ENCODE measurements around the gene KLRK1.

The KLRK1 gene

GRCh38 chr12:10404798-10405197 is 15.0 kb upstream of the KLRK1 start:
- ChIA-PET POLR2A (no interaction called here), CTCF (no interaction called here)
- H3K4me3 ChIP-seq (ENCODE audit: low read depth, low read length), result no peak overlapping the region
- H3K36me3 ChIP-seq (ENCODE audit: control insufficient read depth in 2 of 2, insufficient read depth in 1 of 2, low read length in 2 of 2), result no peaks in the 10 kb centered on the region
- no peaks in the 10 kb centered on the region for H3K9me3 ChIP-seq (ENCODE audit: control insufficient read depth, insufficient read depth, low read depth, low read length)
- peaks cover 5% of the 10 kb centered on the region; the same call in 1 of the 2 replicates for H3K4me1 ChIP-seq (ENCODE audit: control insufficient read depth, insufficient read depth, low read length)
- no peak overlapping the region for H3K27ac ChIP-seq (ENCODE audit: extremely low read depth, low read depth, low read length)
- no peak for TF ChIP-seq ZNF398 (tag by site-specific recombination; IDR thresholded peaks at IDR 0.05)
- no peak for TF ChIP-seq ZNF664 (tag by site-specific recombination; IDR thresholded peaks at IDR 0.05)
- TF ChIP-seq ZNF404 (tag by site-specific recombination; IDR thresholded peaks at IDR 0.05), result no peak
- TF ChIP-seq SETDB1 (IDR thresholded peaks at IDR 0.05; ENCODE audit: insufficient read length, low read length), result peak; percentile 59
- no peak for TF ChIP-seq ZNF558 (tag by site-specific recombination; IDR thresholded peaks at IDR 0.05)
- TF ChIP-seq ZBTB21 (tag by site-specific recombination; IDR thresholded peaks at IDR 0.05), result no peak
- 0 out of 2 replicates have a peak, but pooled peaks have one; percentile 58 for TF ChIP-seq ZNF280D (tag by site-specific recombination; IDR thresholded peaks at IDR 0.05)
- TF ChIP-seq ZBTB20 (tag by site-specific recombination; IDR thresholded peaks at IDR 0.05), result no peak
- TF ChIP-seq ZNF555 (tag by site-specific recombination; conservative IDR thresholded peaks at IDR 0.05), result no peak
- TF ChIP-seq MZF1 (tag by site-specific recombination; IDR thresholded peaks at IDR 0.05; ENCODE audit: borderline replicate concordance), result no peak
- TF ChIP-seq ZNF639 (tag by site-specific recombination; IDR thresholded peaks at IDR 0.05), result no peak
- no peak for TF ChIP-seq ZNF626 (tag by site-specific recombination; IDR thresholded peaks at IDR 0.05)
- no peak for TF ChIP-seq ZNF701 (tag by site-specific recombination; IDR thresholded peaks at IDR 0.05)

GRCh38 chr12:10400829-10401228 is 11.0 kb upstream of the KLRK1 start:
- Histone ChIP-seq H3K4me1 (ENCODE audit: control insufficient read depth, insufficient read depth, low read length) (no peaks in the 10 kb centered on the region), H3K9me3 (ENCODE audit: control insufficient read depth, insufficient read depth, low read depth, low read length) (no peaks in the 10 kb centered on the region), H3K36me3 (ENCODE audit: control insufficient read depth in 2 of 2, insufficient read depth in 1 of 2, low read length in 2 of 2) (no peaks in the 10 kb centered on the region), H3K4me3 (ENCODE audit: low read depth, low read length) (no peak overlapping the region), H3K27ac (ENCODE audit: extremely low read depth, low read depth, low read length) (no peak overlapping the region)
- POLR2A ChIA-PET, result no interaction called here
- CTCF ChIA-PET, result no interaction called here
- no peak for TF ChIP-seq ZNF701 (tag by site-specific recombination; IDR thresholded peaks at IDR 0.05)
- TF ChIP-seq ZNF518A (tag by site-specific recombination; conservative IDR thresholded peaks at IDR 0.05; ENCODE audit: low read depth), result no peak
- TF ChIP-seq ZNF280D (tag by site-specific recombination; IDR thresholded peaks at IDR 0.05), result no peak
- TF ChIP-seq ELK4 (IDR thresholded peaks at IDR 0.05; ENCODE audit: borderline replicate concordance, low read depth, low read length), result no peak
- no peak for TF ChIP-seq PATZ1 (tag by site-specific recombination; IDR thresholded peaks at IDR 0.05)

Measured in HEK293 (cell line).